HG02981 (cell line): ENCODE measurements around the gene DHX9.
"Not testable (repeated sequence)": the region's sequence is repeated elsewhere in the genome, so short reads cannot be mapped to it uniquely, and the experiment has no call there.

Experiments used
- ATAC-seq: cut with Tn5 transposase; IDR thresholded peaks from one replicate; pipeline ENCODE4 v1.9.1; 2021; ENCODE audit warnings: mild to moderate bottlenecking, moderate library complexity; ENCODE audit not compliant: unreplicated experiment

DHX9 gene

DNA sequence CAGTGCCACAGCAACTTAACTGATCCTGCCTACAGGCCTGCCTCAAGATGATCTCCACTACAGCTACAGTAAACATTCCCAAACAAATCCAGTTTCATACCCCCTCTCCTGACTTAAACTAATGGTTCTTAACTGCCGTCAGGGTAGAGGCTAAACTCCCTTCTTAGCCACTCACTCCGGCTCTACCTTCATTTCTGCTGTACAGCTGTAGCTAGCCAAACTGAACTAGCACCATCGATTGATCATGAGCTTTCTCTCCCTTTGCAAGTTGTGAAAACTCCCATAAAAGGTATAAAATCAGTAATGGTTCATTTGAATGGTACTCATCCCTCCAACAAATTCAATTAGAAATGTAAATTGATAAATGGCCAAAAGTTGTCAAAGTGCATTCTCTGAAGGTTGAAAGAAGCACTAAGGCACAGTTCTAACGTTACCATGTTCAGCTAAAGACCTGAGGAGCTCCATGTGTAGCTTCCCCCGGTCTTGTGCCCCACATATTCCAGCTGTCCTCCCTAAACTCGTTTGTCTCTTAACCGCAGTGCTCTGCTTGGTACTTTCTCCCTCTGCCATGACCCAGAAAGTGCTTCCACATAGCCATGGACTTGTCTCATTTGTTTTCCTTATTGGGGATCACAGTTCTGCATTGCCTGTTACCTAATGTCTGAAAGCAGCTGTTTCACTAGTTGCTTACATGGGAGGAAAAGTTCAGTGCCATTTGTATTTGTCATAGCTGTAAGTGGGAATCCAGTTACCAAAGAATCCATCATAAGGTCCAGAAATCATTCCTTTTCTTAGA is 49.8 kb downstream of the DHX9 start:
- ATAC-seq = no peak

DNA sequence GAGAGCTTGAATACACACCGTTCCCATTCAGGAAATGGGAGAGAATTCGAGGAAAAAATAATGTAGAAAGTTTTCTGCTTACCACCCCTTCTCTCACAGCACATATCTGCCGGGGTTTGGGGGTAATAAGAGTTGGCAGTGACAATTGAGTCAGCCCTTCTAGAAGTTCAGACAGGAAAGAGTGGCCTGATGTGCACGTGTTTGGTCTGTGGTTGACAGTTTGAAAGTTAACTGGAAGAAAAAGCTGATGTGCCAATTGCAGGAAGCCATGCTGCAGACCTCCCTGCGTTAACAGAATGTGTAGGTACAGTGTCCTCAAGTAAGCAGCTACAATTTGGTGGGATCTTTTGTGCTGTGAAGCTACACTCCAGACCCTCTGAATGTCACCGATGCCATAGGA is 50.9 kb downstream of the DHX9 start:
- ATAC-seq = no peak

GRCh38 chr1:182890927-182891610 is 51.9 kb downstream of the DHX9 start:
- no peak for ATAC-seq

DNA sequence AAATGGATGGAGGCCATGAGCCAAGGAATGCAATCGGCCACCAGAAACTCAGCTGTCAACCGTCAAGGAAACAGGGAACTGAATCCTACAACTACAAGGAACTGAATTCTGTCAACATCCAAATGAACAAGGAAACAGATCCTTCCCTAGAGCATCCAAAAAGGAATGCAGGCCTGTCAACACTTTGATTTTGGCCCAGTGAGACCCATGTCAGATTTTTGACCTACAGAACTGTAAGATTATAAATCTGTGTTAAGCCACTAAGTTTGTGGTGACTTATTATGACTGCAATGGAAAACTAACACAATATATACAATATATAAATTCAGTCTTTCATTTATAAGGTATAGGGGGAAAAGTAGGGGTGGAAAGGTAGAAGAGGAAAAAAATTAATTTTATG is 58.5 kb downstream of the DHX9 start:
- no peak for ATAC-seq

DNA sequence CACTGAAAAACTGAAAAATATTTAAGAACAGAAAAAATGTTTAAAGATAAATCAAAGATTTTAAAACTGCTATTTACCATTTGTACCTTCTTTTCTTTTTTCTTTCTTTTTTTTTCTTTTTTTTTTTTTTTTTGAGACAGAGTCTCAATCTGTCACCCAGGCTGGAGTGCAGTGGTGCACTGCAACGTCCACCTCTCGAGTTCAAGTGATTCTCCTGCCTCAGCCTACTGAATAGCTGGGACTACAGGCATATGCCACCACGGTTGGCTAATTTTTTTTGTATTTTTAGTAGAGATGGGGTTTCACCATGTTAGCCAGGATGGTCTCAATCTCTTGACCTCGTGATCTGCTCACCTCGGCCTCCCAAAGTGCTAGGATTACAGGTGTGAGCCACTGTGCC is 62.8 kb downstream of the DHX9 start:
- ATAC-seq = not testable (repeated sequence)

- ATAC-seq = no peak
Observed at GRCh38 chr1:182905321-182905720, 66.2 kb downstream of the DHX9 start.

DNA sequence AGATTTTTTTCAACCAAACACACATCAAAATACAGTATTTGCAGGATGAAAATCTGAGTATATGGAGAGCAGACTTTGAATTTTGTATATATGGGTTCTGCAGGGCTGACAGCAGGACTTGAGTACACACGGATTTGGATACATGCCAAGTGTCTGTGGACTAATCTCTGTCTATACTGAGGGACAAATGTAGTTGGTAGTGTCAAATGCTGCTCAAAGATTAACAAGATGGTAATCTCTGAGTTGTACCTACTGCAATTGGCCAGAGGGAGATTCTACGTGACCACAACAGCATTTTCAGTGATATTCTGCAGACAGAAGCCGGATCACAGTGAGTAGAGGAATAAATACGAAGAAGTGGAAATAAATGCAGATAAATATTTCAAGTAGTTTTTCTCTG is 70.4 kb downstream of the DHX9 start:
- no peak for ATAC-seq

- no peak for ATAC-seq
Observed at GRCh38 chr1:182910143-182910542, 71.0 kb downstream of the DHX9 start.

DNA sequence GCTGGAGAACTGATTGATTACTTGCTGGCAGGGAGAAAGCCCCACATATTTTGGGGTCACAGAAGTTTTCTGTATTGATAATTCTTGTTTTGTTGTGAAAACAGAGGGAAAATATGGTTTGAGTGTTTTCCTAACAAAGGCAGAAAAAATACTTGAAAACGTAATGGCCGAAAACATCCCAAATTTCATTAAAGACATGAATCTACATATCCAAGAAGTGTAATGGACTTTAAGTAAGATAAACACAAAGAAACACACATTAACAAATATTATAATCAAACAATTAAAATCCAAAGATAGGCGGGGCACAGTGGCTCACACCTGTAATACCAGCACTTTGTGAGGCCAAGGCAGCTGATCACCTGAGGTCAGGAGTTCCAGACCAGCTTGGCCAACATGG is 74.3 kb downstream of the DHX9 start:
- ATAC-seq = no peak

- no peak for ATAC-seq
Observed at GRCh38 chr1:182917378-182917777, 78.2 kb downstream of the DHX9 start.

DNA sequence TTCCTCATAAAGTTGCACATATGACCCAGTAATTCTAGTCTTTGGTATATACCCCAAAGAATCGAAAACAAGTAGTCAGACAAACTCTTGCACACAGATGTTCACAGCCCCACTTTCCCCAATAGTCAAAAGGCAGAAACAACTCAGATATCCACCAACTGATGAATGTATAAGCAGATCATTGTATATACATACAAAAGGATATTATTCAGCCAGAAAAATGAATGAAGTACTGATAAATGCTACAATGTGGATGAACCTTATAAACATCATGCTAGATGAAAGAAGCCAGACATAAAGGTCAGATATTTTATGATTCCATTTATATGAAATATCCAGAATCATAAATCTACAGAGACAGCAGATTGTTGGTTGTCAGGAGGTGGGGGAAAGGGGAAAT is 86.5 kb downstream of the DHX9 start:
- no peak for ATAC-seq

- no peak for ATAC-seq
Observed at GRCh38 chr1:182927693-182928433, 88.7 kb downstream of the DHX9 start.

DNA sequence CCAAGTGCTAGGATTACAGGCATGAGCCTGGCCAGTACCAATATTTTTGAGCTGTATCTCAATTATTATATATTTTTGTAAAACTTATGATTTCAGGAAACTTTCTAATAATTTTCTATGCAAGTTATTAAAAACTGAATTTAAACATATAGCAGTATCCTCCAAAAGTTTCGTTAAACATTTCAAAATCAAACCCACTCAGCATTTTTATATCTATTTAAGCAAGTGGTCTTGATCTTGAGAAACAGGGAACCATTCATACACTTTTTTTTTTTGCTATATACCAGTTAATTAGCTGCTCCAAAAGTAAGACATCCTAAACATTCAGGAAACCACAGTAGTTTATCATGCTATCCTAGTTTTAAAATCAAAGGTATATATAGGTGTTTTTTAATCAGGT is 91.8 kb downstream of the DHX9 start:
- ATAC-seq = no peak

DNA sequence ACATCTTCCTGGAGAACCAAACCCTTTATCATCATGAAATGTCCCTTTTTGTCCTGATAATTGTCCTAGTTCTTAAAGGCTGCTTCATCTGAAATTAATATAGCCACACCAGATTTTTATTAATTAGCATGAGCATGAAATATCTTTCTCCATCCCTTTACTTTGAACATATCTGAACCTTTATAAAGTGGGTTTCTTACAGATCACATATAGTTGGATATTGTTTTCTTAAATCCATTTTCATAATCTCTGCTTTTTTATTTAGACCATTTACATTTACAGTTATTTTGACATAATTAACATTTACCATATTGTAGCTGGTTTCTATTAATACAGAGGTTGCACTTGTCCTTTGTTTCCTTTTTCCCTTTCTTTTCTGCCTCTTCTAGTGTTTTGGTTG is 96.6 kb downstream of the DHX9 start:
- ATAC-seq = no peak
